SKM-1 treated with dmso at 0.1 percent for 144 hours (cell line): ENCODE data around the gene TMEM208.

Experiments used
- DNase-seq: peaks from one replicate; lab custom pipeline; 2025; ENCODE audit not compliant: unreplicated experiment; lab: John Stamatoyannopoulos, UW

Gene TMEM208

GRCh38 chr16:67235816-67236562, 9.1 kb downstream of the TMEM208 start:
- no peak for DNase-seq

GRCh38 chr16:67236563-67237395, 9.8 kb downstream of the TMEM208 start:
- peak; percentile 44 for DNase-seq

GRCh38 chr16:67237396-67238277, 10.7 kb downstream of the TMEM208 start:
- no peak for DNase-seq

GRCh38 chr16:67238278-67238575, 11.3 kb downstream of the TMEM208 start:
- no peak for DNase-seq

- DNase-seq: no peak
Observed at GRCh38 chr16:67238806-67239470, 12.0 kb downstream of the TMEM208 start.

- DNase-seq: no peak
Observed at GRCh38 chr16:67240506-67240905, 13.6 kb downstream of the TMEM208 start.

- DNase-seq: no peak
Observed at GRCh38 chr16:67241008-67241900, 14.3 kb downstream of the TMEM208 start.

GRCh38 chr16:67242138-67242730, 15.3 kb downstream of the TMEM208 start:
- no peak for DNase-seq

- peak; percentile 5 for DNase-seq
Observed at GRCh38 chr16:67243481-67243880, 16.6 kb downstream of the TMEM208 start.

GRCh38 chr16:67244387-67245185, 17.7 kb downstream of the TMEM208 start:
- DNase-seq: peak; percentile 92

- DNase-seq: no peak
Observed at GRCh38 chr16:67245186-67245585, 18.3 kb downstream of the TMEM208 start.

GRCh38 chr16:67245674-67246080, 18.7 kb downstream of the TMEM208 start:
- no peak for DNase-seq

- DNase-seq: no peak
Observed at GRCh38 chr16:67246081-67246755, 19.3 kb downstream of the TMEM208 start.

GRCh38 chr16:67246756-67247191, 19.8 kb downstream of the TMEM208 start:
- no peak for DNase-seq

- DNase-seq: peak; percentile 93
Observed at GRCh38 chr16:67247192-67248072, 20.5 kb downstream of the TMEM208 start, which contains the start of gene FHOD1. TSS of gene FHOD1 (minus strand) at chr16:67247481. CDS start at chr16:67247410, 71 bp downstream.

- DNase-seq: no peak
Observed at GRCh38 chr16:67248073-67248400, 21.1 kb downstream of the TMEM208 start.
